C4-2B (cell line): Measurements from ENCODE around the gene PPP2R5C.

ENCODE experiments used
- ZFX ChIP-seq: fragments of 450-650 bp; IDR thresholded peaks from 2 replicates; pipeline ENCODE4 v1.6.1; 2017
- TF ChIP-seq, protein P1 (sequence below): fragments of 450-650 bp; conservative IDR thresholded peaks from 2 replicates; pipeline ENCODE4 v1.5.1; 2017; ENCODE audit warnings: mild to moderate bottlenecking

DNA sequence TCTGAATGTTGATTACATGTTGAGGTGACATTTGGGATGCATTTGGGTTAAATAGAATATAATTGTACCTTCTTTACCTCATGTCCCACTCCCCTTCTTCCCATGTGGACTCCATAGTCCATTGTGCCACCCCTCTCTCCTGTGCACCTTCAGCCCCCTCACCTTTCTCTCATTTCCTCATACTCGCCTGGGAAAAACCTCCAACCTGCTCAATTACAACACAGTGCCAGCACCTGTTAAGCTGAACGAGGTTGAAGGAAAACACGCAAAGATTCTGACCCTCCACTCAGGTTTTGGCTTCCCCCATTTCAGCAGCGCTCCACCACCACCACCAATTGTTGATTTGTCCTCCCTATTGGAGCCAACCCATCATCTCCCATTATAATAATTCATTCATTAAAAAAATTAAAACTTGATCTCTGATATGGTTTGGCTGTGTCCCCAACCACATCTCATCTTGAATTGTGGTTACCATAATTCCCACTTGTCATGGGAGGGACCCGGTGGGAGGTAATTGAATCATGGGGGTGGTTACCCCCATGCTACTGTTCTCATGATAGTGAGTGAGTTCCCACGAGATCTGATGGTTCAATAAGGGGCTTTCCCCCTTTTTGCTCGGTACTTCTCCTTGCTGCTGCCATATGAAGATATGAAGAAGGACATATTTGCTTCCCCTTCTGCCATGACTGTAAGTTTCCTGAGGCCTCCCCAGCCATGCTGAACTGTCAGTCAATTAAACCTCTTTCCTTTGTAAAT, 33.7 kb upstream of the PPP2R5C start:
- TF ChIP-seq, protein P1, sequence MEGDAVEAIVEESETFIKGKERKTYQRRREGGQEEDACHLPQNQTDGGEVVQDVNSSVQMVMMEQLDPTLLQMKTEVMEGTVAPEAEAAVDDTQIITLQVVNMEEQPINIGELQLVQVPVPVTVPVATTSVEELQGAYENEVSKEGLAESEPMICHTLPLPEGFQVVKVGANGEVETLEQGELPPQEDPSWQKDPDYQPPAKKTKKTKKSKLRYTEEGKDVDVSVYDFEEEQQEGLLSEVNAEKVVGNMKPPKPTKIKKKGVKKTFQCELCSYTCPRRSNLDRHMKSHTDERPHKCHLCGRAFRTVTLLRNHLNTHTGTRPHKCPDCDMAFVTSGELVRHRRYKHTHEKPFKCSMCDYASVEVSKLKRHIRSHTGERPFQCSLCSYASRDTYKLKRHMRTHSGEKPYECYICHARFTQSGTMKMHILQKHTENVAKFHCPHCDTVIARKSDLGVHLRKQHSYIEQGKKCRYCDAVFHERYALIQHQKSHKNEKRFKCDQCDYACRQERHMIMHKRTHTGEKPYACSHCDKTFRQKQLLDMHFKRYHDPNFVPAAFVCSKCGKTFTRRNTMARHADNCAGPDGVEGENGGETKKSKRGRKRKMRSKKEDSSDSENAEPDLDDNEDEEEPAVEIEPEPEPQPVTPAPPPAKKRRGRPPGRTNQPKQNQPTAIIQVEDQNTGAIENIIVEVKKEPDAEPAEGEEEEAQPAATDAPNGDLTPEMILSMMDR: no peak
- TF ChIP-seq ZFX: no peak
